ENCODE data around the gene RAB14. TPM values are rescaled to one million over a fixed set of nuclear protein-coding genes. Genes with fewer than 3 reads are reported as not detected.

Gene RAB14
- total RNA-seq, 1 experiment from 2014 or later, result 36.0 TPM

DNA sequence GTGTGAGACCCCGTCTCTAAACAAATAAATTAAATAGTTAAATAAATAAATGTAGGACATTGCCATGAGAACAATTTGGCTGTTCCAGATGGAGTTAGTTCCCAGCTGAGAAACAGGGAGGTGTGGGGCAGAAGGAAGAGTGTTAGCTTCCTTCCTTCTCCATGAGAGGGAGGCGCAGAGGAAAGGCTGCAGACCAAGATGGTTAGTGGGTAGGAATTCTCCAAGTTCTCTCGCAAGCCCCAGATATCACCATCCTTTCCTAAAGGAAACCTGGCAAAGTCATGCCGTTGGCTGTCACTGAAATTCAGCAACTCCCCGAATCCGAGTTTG lies 33.1 kb upstream of the RAB14 start (continued):
- TF ChIP-seq GRHL2 (CRISPR knock-in tag; IDR thresholded peaks at IDR 0.05; ENCODE audit: insufficient replicate concordance, severe bottlenecking) (no peak), JUN (CRISPR knock-in tag; IDR thresholded peaks at IDR 0.05) (no peak), EMX1 (CRISPR knock-in tag; IDR thresholded peaks at IDR 0.05) (no peak)
- TF ChIP-seq, protein P1, sequence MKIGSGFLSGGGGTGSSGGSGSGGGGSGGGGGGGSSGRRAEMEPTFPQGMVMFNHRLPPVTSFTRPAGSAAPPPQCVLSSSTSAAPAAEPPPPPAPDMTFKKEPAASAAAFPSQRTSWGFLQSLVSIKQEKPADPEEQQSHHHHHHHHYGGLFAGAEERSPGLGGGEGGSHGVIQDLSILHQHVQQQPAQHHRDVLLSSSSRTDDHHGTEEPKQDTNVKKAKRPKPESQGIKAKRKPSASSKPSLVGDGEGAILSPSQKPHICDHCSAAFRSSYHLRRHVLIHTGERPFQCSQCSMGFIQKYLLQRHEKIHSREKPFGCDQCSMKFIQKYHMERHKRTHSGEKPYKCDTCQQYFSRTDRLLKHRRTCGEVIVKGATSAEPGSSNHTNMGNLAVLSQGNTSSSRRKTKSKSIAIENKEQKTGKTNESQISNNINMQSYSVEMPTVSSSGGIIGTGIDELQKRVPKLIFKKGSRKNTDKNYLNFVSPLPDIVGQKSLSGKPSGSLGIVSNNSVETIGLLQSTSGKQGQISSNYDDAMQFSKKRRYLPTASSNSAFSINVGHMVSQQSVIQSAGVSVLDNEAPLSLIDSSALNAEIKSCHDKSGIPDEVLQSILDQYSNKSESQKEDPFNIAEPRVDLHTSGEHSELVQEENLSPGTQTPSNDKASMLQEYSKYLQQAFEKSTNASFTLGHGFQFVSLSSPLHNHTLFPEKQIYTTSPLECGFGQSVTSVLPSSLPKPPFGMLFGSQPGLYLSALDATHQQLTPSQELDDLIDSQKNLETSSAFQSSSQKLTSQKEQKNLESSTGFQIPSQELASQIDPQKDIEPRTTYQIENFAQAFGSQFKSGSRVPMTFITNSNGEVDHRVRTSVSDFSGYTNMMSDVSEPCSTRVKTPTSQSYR (CRISPR knock-in tag; IDR thresholded peaks at IDR 0.05), result no peak
- TF ChIP-seq, protein P2, sequence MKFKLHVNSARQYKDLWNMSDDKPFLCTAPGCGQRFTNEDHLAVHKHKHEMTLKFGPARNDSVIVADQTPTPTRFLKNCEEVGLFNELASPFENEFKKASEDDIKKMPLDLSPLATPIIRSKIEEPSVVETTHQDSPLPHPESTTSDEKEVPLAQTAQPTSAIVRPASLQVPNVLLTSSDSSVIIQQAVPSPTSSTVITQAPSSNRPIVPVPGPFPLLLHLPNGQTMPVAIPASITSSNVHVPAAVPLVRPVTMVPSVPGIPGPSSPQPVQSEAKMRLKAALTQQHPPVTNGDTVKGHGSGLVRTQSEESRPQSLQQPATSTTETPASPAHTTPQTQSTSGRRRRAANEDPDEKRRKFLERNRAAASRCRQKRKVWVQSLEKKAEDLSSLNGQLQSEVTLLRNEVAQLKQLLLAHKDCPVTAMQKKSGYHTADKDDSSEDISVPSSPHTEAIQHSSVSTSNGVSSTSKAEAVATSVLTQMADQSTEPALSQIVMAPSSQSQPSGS (CRISPR knock-in tag; IDR thresholded peaks at IDR 0.05; ENCODE audit: borderline replicate concordance, low read depth), result no peak

DNA sequence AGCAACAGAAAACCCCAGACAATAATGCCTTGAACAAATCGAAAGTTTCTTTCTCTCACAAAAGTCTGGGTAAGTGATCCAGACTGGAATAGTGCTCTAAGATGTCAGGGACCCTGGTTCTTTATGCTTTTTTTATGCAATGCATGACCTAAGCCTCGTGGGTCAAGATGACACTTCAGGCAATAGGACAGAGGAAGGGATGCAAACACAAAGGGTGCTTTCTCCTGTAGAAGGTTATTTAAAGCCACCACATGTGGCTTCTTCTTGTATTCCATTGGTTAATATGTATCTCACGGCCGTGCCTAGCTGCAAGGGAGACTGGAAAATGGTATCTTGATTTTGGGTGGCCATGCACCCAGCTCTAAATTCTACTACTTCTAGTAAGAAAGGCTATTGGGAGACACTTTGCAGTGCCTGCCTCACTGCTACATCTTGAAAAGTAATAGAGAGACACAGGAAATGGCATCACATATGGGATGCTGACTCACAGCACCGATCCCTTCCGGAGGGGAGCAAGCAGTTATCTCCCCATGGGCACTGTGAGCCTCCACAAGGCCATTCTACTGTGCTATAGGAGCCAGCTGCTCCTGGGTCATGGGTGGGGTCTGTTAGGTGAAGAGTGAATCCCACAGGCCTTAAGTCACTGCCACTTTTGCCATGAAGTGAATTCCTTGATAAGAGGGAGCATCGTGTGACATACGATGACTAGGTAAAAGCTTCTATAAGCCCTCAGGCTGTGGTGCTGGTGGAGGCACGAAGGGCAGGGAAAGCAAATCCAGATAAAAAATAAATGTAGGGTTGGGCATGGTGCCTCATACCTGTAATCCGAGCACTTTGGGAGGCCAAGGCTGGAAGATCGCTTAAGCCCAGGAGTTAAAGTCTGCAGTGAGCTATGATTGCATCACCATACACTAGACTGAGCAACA lies 32.5 kb upstream of the RAB14 start:
- DNase-seq (ENCODE audit: low spot score), result no peak
- ChIA-PET POLR2A (interaction anchor here (1.0 kb wide), 1 partner anchor 34 kb away, joined by 3 read pairs; the partner anchor contains the start of gene GSN), CTCF (interaction anchor here (0.9 to 2.3 kb wide), 6 partner anchors 10 to 165 kb away, joined by 3 to 10 read pairs (median 4); no protein-coding TSS in a partner anchor)
- no peak for ATAC-seq
- no peak overlapping the region for H3K27ac Mint-ChIP-seq
- TF ChIP-seq FOXK1 (CRISPR knock-in tag; IDR thresholded peaks at IDR 0.05) (no peak), ETV6 (CRISPR knock-in tag; IDR thresholded peaks at IDR 0.05) (no peak), MYBL2 (CRISPR knock-in tag; IDR thresholded peaks at IDR 0.05) (no peak), NFE2L1 (CRISPR knock-in tag; IDR thresholded peaks at IDR 0.05) (no peak), TCF7 (CRISPR knock-in tag; IDR thresholded peaks at IDR 0.05; ENCODE audit: low read depth) (no peak), NR2C2 (CRISPR knock-in tag; IDR thresholded peaks at IDR 0.05) (no peak)
- TF ChIP-seq, protein P3, sequence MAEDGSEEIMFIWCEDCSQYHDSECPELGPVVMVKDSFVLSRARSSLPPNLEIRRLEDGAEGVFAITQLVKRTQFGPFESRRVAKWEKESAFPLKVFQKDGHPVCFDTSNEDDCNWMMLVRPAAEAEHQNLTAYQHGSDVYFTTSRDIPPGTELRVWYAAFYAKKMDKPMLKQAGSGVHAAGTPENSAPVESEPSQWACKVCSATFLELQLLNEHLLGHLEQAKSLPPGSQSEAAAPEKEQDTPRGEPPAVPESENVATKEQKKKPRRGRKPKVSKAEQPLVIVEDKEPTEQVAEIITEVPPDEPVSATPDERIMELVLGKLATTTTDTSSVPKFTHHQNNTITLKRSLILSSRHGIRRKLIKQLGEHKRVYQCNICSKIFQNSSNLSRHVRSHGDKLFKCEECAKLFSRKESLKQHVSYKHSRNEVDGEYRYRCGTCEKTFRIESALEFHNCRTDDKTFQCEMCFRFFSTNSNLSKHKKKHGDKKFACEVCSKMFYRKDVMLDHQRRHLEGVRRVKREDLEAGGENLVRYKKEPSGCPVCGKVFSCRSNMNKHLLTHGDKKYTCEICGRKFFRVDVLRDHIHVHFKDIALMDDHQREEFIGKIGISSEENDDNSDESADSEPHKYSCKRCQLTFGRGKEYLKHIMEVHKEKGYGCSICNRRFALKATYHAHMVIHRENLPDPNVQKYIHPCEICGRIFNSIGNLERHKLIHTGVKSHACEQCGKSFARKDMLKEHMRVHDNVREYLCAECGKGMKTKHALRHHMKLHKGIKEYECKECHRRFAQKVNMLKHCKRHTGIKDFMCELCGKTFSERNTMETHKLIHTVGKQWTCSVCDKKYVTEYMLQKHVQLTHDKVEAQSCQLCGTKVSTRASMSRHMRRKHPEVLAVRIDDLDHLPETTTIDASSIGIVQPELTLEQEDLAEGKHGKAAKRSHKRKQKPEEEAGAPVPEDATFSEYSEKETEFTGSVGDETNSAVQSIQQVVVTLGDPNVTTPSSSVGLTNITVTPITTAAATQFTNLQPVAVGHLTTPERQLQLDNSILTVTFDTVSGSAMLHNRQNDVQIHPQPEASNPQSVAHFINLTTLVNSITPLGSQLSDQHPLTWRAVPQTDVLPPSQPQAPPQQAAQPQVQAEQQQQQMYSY (CRISPR knock-in tag; IDR thresholded peaks at IDR 0.05), result no peak
- TF ChIP-seq, protein P4, sequence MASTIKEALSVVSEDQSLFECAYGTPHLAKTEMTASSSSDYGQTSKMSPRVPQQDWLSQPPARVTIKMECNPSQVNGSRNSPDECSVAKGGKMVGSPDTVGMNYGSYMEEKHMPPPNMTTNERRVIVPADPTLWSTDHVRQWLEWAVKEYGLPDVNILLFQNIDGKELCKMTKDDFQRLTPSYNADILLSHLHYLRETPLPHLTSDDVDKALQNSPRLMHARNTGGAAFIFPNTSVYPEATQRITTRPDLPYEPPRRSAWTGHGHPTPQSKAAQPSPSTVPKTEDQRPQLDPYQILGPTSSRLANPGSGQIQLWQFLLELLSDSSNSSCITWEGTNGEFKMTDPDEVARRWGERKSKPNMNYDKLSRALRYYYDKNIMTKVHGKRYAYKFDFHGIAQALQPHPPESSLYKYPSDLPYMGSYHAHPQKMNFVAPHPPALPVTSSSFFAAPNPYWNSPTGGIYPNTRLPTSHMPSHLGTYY (CRISPR knock-in tag; IDR thresholded peaks at IDR 0.05), result no peak
- TF ChIP-seq, protein P5, sequence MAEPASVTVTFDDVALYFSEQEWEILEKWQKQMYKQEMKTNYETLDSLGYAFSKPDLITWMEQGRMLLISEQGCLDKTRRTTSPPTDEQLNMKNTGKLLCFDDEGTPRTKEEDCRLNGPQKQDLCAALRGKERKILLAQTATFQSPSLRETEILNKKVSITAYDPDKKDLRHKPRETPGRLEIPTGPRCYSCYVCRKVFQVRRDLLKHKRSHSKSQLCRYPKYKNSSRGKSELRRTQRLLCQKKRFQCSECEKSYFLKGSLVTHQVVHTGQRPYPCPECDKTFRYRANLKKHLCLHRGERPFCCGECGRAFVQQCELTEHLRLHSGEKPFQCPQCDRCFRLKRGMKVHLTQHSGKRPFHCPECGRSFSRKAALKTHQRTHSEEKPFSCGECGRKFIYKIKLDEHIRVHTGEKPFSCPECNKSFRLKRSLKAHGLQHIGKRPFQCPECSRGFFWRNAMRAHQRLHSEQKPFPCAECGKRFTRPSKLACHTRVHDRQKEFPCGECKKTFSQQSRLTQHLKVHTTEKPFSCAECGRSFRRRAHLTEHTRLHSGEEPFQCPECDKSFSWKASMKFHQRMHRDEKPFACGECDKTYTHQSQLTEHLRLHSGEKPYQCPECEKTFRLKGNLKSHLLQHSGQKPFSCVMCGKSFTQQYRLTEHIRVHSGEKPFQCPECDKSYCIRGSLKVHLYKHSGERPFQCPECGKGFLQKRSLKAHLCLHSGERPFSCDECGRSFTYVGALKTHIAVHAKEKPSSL (CRISPR knock-in tag; conservative IDR thresholded peaks at IDR 0.05), result no peak
- H3K36me3 Mint-ChIP-seq, result no peaks in the 10 kb centered on the region
- no peak overlapping the region for H3K4me3 Mint-ChIP-seq
- peaks cover 7% of the 10 kb centered on the region; the same call in 1 of the 2 replicates for H3K4me1 Mint-ChIP-seq
- peaks cover 11% of the 10 kb centered on the region for H3K27me3 Mint-ChIP-seq (ENCODE audit: low read depth)
- no peaks in the 10 kb centered on the region for H3K9me3 Mint-ChIP-seq
